GM19099 (cell line): Measurements from ENCODE around the gene EXOC6B.

Source experiments
- POLR2A ChIP-seq: IDR thresholded peaks from 3 replicates; pipeline ENCODE4 v1.6.1; 2011; ENCODE audit warnings: low read depth; ENCODE audit not compliant: insufficient read length; ENCODE audit errors: extremely low read depth

Gene EXOC6B

GRCh38 chr2:72837171-72837570 is 11.3 kb upstream of the EXOC6B start:
- no peak for TF ChIP-seq POLR2A

GRCh38 chr2:72835403-72835802 is 9.6 kb upstream of the EXOC6B start:
- no peak for TF ChIP-seq POLR2A

- no peak for TF ChIP-seq POLR2A
Observed at GRCh38 chr2:72834596-72834995, 8.8 kb upstream of the EXOC6B start.

GRCh38 chr2:72833084-72833714 is 7.4 kb upstream of the EXOC6B start:
- TF ChIP-seq POLR2A = no peak

GRCh38 chr2:72830273-72830672 is 4.4 kb upstream of the EXOC6B start:
- TF ChIP-seq POLR2A = no peak

- no peak for TF ChIP-seq POLR2A
Observed at GRCh38 chr2:72828840-72829507, 3.1 kb upstream of the EXOC6B start.

GRCh38 chr2:72827966-72828646 is 2.3 kb upstream of the EXOC6B start:
- no peak for TF ChIP-seq POLR2A

GRCh38 chr2:72827487-72827886 is 1.7 kb upstream of the EXOC6B start:
- no peak for TF ChIP-seq POLR2A

- TF ChIP-seq POLR2A = no peak
Observed at GRCh38 chr2:72826156-72826477, 284 bp upstream of the EXOC6B start.

- TF ChIP-seq POLR2A = no peak
Observed at GRCh38 chr2:72824224-72824842, 1.5 kb downstream of the EXOC6B start.

GRCh38 chr2:72822794-72823193 is 3.0 kb downstream of the EXOC6B start:
- no peak for TF ChIP-seq POLR2A

GRCh38 chr2:72821983-72822382 is 3.9 kb downstream of the EXOC6B start:
- no peak for TF ChIP-seq POLR2A

- no peak for TF ChIP-seq POLR2A
Observed at GRCh38 chr2:72821118-72821517, 4.7 kb downstream of the EXOC6B start.

- TF ChIP-seq POLR2A = no peak
Observed at GRCh38 chr2:72819501-72819900, 6.3 kb downstream of the EXOC6B start.

GRCh38 chr2:72815655-72816278 is 10.1 kb downstream of the EXOC6B start:
- TF ChIP-seq POLR2A = no peak

GRCh38 chr2:72813841-72814240 is 12.0 kb downstream of the EXOC6B start:
- TF ChIP-seq POLR2A = no peak

GRCh38 chr2:72810165-72810564 is 15.7 kb downstream of the EXOC6B start:
- TF ChIP-seq POLR2A = no peak
